ENCODE results near the gene CENPI.
"Not testable (repeated sequence)": the region's sequence is repeated elsewhere in the genome, so short reads cannot be mapped to it uniquely, and the experiment has no call there.

Gene CENPI

GRCh38 chrX:101097546-101098453 lies at the start of gene CENPI:
Gene CENPI (plus strand): TSS chrX:101098204. CDS start chrX:101101071, 2,867 bp downstream.
- peak; percentile 97 for DNase-seq (ENCODE audit: low spot score)

GRCh38 chrX:101051153-101051548 lies 46.9 kb upstream of the CENPI start:
- no peak for DNase-seq (ENCODE audit: low spot score)

GRCh38 chrX:101051549-101052302 lies 46.3 kb upstream of the CENPI start, which contains the start of gene TRMT2B:
Gene TRMT2B (minus strand): TSS chrX:101052111. CDS start chrX:101042289, 9,822 bp downstream.
- DNase-seq (ENCODE audit: low spot score): peak; percentile 84

GRCh38 chrX:101056551-101056950 lies 41.5 kb upstream of the CENPI start:
- DNase-seq (ENCODE audit: low spot score): not testable (repeated sequence)

GRCh38 chrX:101057093-101057714 lies 40.8 kb upstream of the CENPI start:
- DNase-seq (ENCODE audit: low spot score): peak; percentile 14

GRCh38 chrX:101062176-101062575 lies 35.8 kb upstream of the CENPI start:
- DNase-seq (ENCODE audit: low spot score): peak; percentile 35

- DNase-seq (ENCODE audit: low spot score): no peak
Observed at GRCh38 chrX:101071582-101071981, 26.4 kb upstream of the CENPI start.

- peak; percentile 49 for DNase-seq (ENCODE audit: low spot score)
Observed at GRCh38 chrX:101078716-101079598, 19.0 kb upstream of the CENPI start, which contains the start of gene TMEM35A. Gene TMEM35A (plus strand): TSS chrX:101078879. CDS start chrX:101079003, 124 bp downstream.

GRCh38 chrX:101079736-101080270 lies 18.2 kb upstream of the CENPI start:
- no peak for DNase-seq (ENCODE audit: low spot score)

GRCh38 chrX:101080326-101081124 lies 17.5 kb upstream of the CENPI start:
- no peak for DNase-seq (ENCODE audit: low spot score)

- no peak for DNase-seq (ENCODE audit: low spot score)
Observed at GRCh38 chrX:101081231-101081630, 16.8 kb upstream of the CENPI start.

- no peak for DNase-seq (ENCODE audit: low spot score)
Observed at GRCh38 chrX:101091817-101092216, 6.2 kb upstream of the CENPI start.

GRCh38 chrX:101108284-101108683 lies 10.3 kb downstream of the CENPI start:
- peak; percentile 15 for DNase-seq (ENCODE audit: low spot score)

- peak; percentile 3 for DNase-seq (ENCODE audit: low spot score)
Observed at GRCh38 chrX:101117701-101118100, 19.7 kb downstream of the CENPI start.

GRCh38 chrX:101136235-101136634 lies 38.2 kb downstream of the CENPI start:
- DNase-seq (ENCODE audit: low spot score): no peak

All from AG20443 (cell line).